ENCODE measurements around the gene SARS2. TPM values are rescaled to one million over a fixed set of nuclear protein-coding genes. Genes with fewer than 3 reads are reported as not detected.
"Not testable (repeated sequence)": the region's sequence is repeated elsewhere in the genome, so short reads cannot be mapped to it uniquely, and the experiment has no call there.

SARS2 gene
- total RNA-seq, 1 experiment from 2014 or later, result 77.4 TPM

GRCh38 chr19:38879400-38879751 lies 51.2 kb downstream of the SARS2 start:
- in situ Hi-C loops (cut with HindIII; ENCODE audit: low pct_unique_long_range_greater_than_20kb, low sequenced_read_pairs), result no loop called here

GRCh38 chr19:38878575-38879399 lies 51.8 kb downstream of the SARS2 start:
- DNase-seq (ENCODE audit: low read depth), result no peak
- in situ Hi-C loops (cut with HindIII; ENCODE audit: low pct_unique_long_range_greater_than_20kb, low sequenced_read_pairs), result no loop called here

More at GRCh38 chr19:38879400-38879751, 51.2 kb downstream of the SARS2 start:
- DNase-seq (ENCODE audit: low read depth), result no peak

- in situ Hi-C loops (cut with HindIII; ENCODE audit: low pct_unique_long_range_greater_than_20kb, low sequenced_read_pairs), result no loop called here
Observed at GRCh38 chr19:38877781-38878574, 52.6 kb downstream of the SARS2 start, which contains the start of gene RINL. RINL (minus strand) TSS chr19:38878275; CDS start chr19:38876742, 1,533 bp downstream.

GRCh38 chr19:38875656-38876395 lies 54.7 kb downstream of the SARS2 start:
- in situ Hi-C loops (cut with HindIII; ENCODE audit: low pct_unique_long_range_greater_than_20kb, low sequenced_read_pairs), result no loop called here
- DNase-seq (ENCODE audit: low read depth), result no peak

More at GRCh38 chr19:38877781-38878574, 52.6 kb downstream of the SARS2 start, which contains the start of gene RINL:
- no peak for DNase-seq (ENCODE audit: low read depth)

- DNase-seq (ENCODE audit: low read depth); in situ Hi-C loops (cut with HindIII; ENCODE audit: low pct_unique_long_range_greater_than_20kb, low sequenced_read_pairs): not testable (repeated sequence)
Observed at GRCh38 chr19:38873400-38873799, 57.2 kb downstream of the SARS2 start.

- DNase-seq (ENCODE audit: low read depth), result no peak
- in situ Hi-C loops (cut with HindIII; ENCODE audit: low pct_unique_long_range_greater_than_20kb, low sequenced_read_pairs), result no loop called here
Observed at GRCh38 chr19:38870612-38871011, 60.0 kb downstream of the SARS2 start.

- DNase-seq (ENCODE audit: low read depth), result peak; percentile 83
- in situ Hi-C loops (cut with HindIII; ENCODE audit: low pct_unique_long_range_greater_than_20kb, low sequenced_read_pairs), result no loop called here
Observed at GRCh38 chr19:38869836-38870607, 60.5 kb downstream of the SARS2 start.

- DNase-seq (ENCODE audit: low read depth), result no peak
- in situ Hi-C loops (cut with HindIII; ENCODE audit: low pct_unique_long_range_greater_than_20kb, low sequenced_read_pairs), result no loop called here
Observed at GRCh38 chr19:38869160-38869835, 61.3 kb downstream of the SARS2 start.

- in situ Hi-C loops (cut with HindIII; ENCODE audit: low pct_unique_long_range_greater_than_20kb, low sequenced_read_pairs), result no loop called here
- no peak for DNase-seq (ENCODE audit: low read depth)
Observed at GRCh38 chr19:38868551-38868950, 62.0 kb downstream of the SARS2 start.

- in situ Hi-C loops (cut with HindIII; ENCODE audit: low pct_unique_long_range_greater_than_20kb, low sequenced_read_pairs), result no loop called here
- no peak for DNase-seq (ENCODE audit: low read depth)
Observed at GRCh38 chr19:38867171-38867780, 63.3 kb downstream of the SARS2 start.

Other genes starting within 250 kb of the SARS2 start
- gene CAPN12, start 186.3 kb downstream of the SARS2 start, total RNA-seq (2014; rRNA removed; shearing (Covaris generic); ENCODE audit: low replicate concordance), result 0.46 and 2.3 TPM in 2 replicates
- not detected in 2 replicates for gene LGALS7, start 157.2 kb downstream of the SARS2 start, total RNA-seq (2014; rRNA removed; shearing (Covaris generic); ENCODE audit: low replicate concordance)
- not detected in 2 replicates for gene LGALS7B, start 141.6 kb downstream of the SARS2 start, total RNA-seq (2014; rRNA removed; shearing (Covaris generic); ENCODE audit: low replicate concordance)
- not detected in 2 replicates for gene LGALS4, start 117.8 kb downstream of the SARS2 start, total RNA-seq (2014; rRNA removed; shearing (Covaris generic); ENCODE audit: low replicate concordance)
- 241 and 276 TPM in 2 replicates for gene ECH1, start 99.0 kb downstream of the SARS2 start, total RNA-seq (2014; rRNA removed; shearing (Covaris generic); ENCODE audit: low replicate concordance)
- gene HNRNPL, start 80.8 kb downstream of the SARS2 start, total RNA-seq (2014; rRNA removed; shearing (Covaris generic); ENCODE audit: low replicate concordance), result 501 and 509 TPM in 2 replicates
- gene RINL, start 52.5 kb downstream of the SARS2 start, total RNA-seq (2014; rRNA removed; shearing (Covaris generic); ENCODE audit: low replicate concordance), result 9.9 and 12.6 TPM in 2 replicates
- gene SIRT2, start 31.1 kb downstream of the SARS2 start, total RNA-seq (2014; rRNA removed; shearing (Covaris generic); ENCODE audit: low replicate concordance), result 53.9 and 58.1 TPM in 2 replicates
- 48.3 and 50.3 TPM in 2 replicates for gene NFKBIB, start 30.8 kb downstream of the SARS2 start, total RNA-seq (2014; rRNA removed; shearing (Covaris generic); ENCODE audit: low replicate concordance)
- 1.0 TPM in 1 of 2 replicates, not detected in the other for gene CCER2, start 18.6 kb downstream of the SARS2 start, total RNA-seq (2014; rRNA removed; shearing (Covaris generic); ENCODE audit: low replicate concordance)
- gene MRPS12, start 181 bp upstream of the SARS2 start, total RNA-seq (2014; rRNA removed; shearing (Covaris generic); ENCODE audit: low replicate concordance), result 184 and 200 TPM in 2 replicates
- 129 and 142 TPM in 2 replicates for gene FBXO17, start 45.0 kb upstream of the SARS2 start, total RNA-seq (2014; rRNA removed; shearing (Covaris generic); ENCODE audit: low replicate concordance)
- 28.1 and 50.7 TPM in 2 replicates for gene FBXO27, start 101.8 kb upstream of the SARS2 start, total RNA-seq (2014; rRNA removed; shearing (Covaris generic); ENCODE audit: low replicate concordance)
- gene ACP7, start 153.6 kb upstream of the SARS2 start, total RNA-seq (2014; rRNA removed; shearing (Covaris generic); ENCODE audit: low replicate concordance), result not detected in 2 replicates
- gene PAK4, start 195.0 kb upstream of the SARS2 start, total RNA-seq (2014; rRNA removed; shearing (Covaris generic); ENCODE audit: low replicate concordance), result 23.1 and 28.0 TPM in 2 replicates